PC-9 (cell line): ENCODE data around the gene ZNF335. TPM values are rescaled to one million over a fixed set of nuclear protein-coding genes. Genes with fewer than 3 reads are reported as not detected.
"Not testable (repeated sequence)": the region's sequence is repeated elsewhere in the genome, so short reads cannot be mapped to it uniquely, and the experiment has no call there.

Source experiments
- BruUV-seq: library from RNA; stranded (reverse); fragments of 400-500 nt; replicated peaks from 2 replicates; lab custom pipeline; 2021; lab: Mats Ljungman, UMichigan
- CTCF ChIA-PET: fragments of 300-600 bp; sonication (Branson Sonifier 250); formaldehyde crosslinking; loops from one replicate; lab custom pipeline; 2022; ENCODE audit warnings: antibody characterized with exemption; lab: Charles Lee
- POLR2A ChIA-PET: fragments of 300-600 bp; sonication (Branson Sonifier 250); formaldehyde crosslinking; loops from one replicate; lab custom pipeline; 2022; ENCODE audit warnings: antibody characterized with exemption; ENCODE audit not compliant: unreplicated experiment; lab: Charles Lee
- DNase-seq, 2 experiments: peaks; one replicate each; pipeline versions ENCODE4 v3.0.0 to v3.0.0-alpha.2; 2015 to 2022; ENCODE audit warnings: mixed read lengths in 1 of 2
- H2AFZ ChIP-seq: fragments of 200-600 bp; sonication (generic); 2 replicates; pipeline ENCODE4 v1.8.1; 2017; ENCODE audit warnings: antibody characterized with exemption
- H3F3A ChIP-seq: fragments of 200-600 bp; sonication (generic); 2 replicates; pipeline ENCODE4 v1.8.1; 2017; ENCODE audit warnings: antibody characterized with exemption, mild to moderate bottlenecking, low read depth; ENCODE audit not compliant: insufficient read depth
- H3K27ac ChIP-seq: fragments of 200-600 bp; sonication (generic); 2 replicates; pipeline ENCODE4 v1.6.1; 2016; ENCODE audit warnings: mixed run types
- H3K27me3 ChIP-seq: fragments of 200-600 bp; sonication (generic); 2 replicates; pipeline ENCODE4 v1.6.1; 2016; ENCODE audit warnings: low read depth, mixed run types; ENCODE audit not compliant: insufficient read depth
- H3K36me3 ChIP-seq: fragments of 200-600 bp; sonication (generic); 2 replicates; pipeline ENCODE4 v1.6.1; 2016; ENCODE audit warnings: low read depth, mixed run types
- H3K4me1 ChIP-seq: fragments of 200-600 bp; sonication (generic); replicated peaks from 2 replicates; pipeline ENCODE4 v1.6.1; 2016; ENCODE audit warnings: mixed run types; ENCODE audit not compliant: insufficient read depth
- H3K4me2 ChIP-seq: fragments of 200-600 bp; sonication (generic); 2 replicates; pipeline ENCODE4 v1.6.1; 2017; ENCODE audit warnings: mixed run types
- H3K4me3 ChIP-seq: fragments of 200-600 bp; sonication (generic); 2 replicates; pipeline ENCODE4 v1.6.1; 2016; ENCODE audit warnings: mixed run types
- H3K79me2 ChIP-seq: fragments of 200-600 bp; sonication (generic); 2 replicates; pipeline ENCODE4 v1.6.1; 2017; ENCODE audit warnings: low read depth, mixed run types
- H3K9me2 ChIP-seq: fragments of 200-600 bp; sonication (generic); 2 replicates; pipeline ENCODE4 v1.8.1; 2017; ENCODE audit warnings: mild to moderate bottlenecking; ENCODE audit not compliant: insufficient read depth
- H3K9me3 ChIP-seq: fragments of 200-600 bp; sonication (generic); 2 replicates; pipeline ENCODE4 v1.8.1; 2016; ENCODE audit warnings: low read depth; ENCODE audit not compliant: insufficient read depth
- H4K20me1 ChIP-seq: fragments of 200-600 bp; sonication (generic); 2 replicates; pipeline ENCODE4 v1.8.1; 2017; ENCODE audit not compliant: insufficient read depth
- CTCF ChIP-seq: fragments of 200-600 bp; sonication (generic); conservative IDR thresholded peaks from 2 replicates; pipeline ENCODE4 v1.6.1; 2017; ENCODE audit warnings: mixed run types, antibody characterized with exemption, mild to moderate bottlenecking, moderate library complexity
- EZH2 ChIP-seq: fragments of 200-600 bp; sonication (generic); IDR thresholded peaks from 2 replicates; pipeline ENCODE4 v1.8.0; 2017; ENCODE audit warnings: antibody characterized with exemption, low read depth
- intact Hi-C: fragments of 100-400 bp; cut with micrococcal nuclease; formaldehyde crosslinking; loops from one replicate; pipeline ENCODE4 v1.10.0; 2022; ENCODE audit not compliant: unreplicated experiment
- total RNA-seq: library from RNA; stranded (reverse); gene quantifications from 2 replicates; pipeline ENCODE4 v1.2.3, GENCODE V29; 2021

The ZNF335 gene
- total RNA-seq, 1 experiment from 2014 or later = 16.3 TPM

DNA sequence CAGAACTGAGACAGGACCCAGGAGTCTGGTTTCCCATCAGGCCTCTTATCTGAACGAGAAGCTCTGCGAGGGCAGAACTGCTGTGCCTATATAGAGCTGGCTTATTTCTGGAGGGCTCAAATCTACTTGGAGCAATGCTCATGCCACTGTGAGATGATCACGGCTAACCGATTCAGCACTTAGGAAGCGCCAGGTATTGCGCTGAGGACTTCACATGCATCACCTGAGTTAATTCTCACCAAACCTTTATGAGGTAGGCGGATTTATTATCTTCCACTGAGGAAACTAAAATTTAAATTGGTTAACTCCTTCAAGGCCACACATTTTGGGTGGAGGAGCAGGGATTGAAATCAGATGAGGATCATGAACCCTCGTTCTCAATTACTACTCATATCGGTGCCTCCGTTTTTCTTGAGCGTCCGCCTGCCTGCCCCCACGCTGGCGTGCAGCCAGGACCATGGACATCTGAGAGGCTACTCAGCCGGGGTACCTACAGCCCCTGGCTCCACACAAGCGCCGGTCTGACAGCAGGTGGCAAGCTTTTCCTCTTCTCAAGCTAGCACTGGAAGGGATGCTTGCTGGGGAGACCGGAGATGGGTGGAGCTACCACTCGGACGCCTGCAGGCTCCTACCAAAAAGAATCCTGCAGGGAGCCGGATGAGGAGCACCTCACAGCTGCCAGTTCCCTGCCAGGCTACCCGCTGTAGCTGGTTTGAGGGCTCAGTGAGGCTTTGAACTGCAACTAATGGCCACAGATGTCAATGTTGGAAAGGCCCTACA lies 38.5 kb downstream of the ZNF335 start:
- DNase-seq = peak; percentile 75 to 76
- ChIA-PET POLR2A (interaction anchor here (0.6 to 1.3 kb wide), 6 partner anchors 11 to 518 kb away, joined by 3 to 17 read pairs (median 4); no protein-coding TSS in a partner anchor), CTCF (interaction anchor here (1.1 kb wide), 1 partner anchor 36 kb away, joined by 3 read pairs; no protein-coding TSS in a partner anchor)
- TF ChIP-seq EZH2 (no peak), CTCF (peak; percentile 56; the same call in 1 of the 2 replicates)
- Histone ChIP-seq H3K4me1 (peaks cover 11% of the 10 kb centered on the region), H3K27ac (peak overlapping the region; percentile 93; the same call in 1 of the 2 replicates), H3K9me3 (no peaks in the 10 kb centered on the region), H3K4me3 (peak overlapping the region; percentile 73), H3K27me3 (no peaks in the 10 kb centered on the region), H3K79me2 (peaks cover 39% of the 10 kb centered on the region), H3K36me3 (peaks cover 5% of the 10 kb centered on the region; the same call in 1 of the 2 replicates), H2AFZ (no peak overlapping the region; the same call in 1 of the 2 replicates), H3K9me2 (no peaks in the 10 kb centered on the region), H3K4me2 (peak overlapping the region; percentile 92), H4K20me1 (peaks cover 27% of the 10 kb centered on the region), H3F3A (peaks cover 20% of the 10 kb centered on the region)
- TSS peak; percentile 46 for BruUV-seq
- intact Hi-C loops = loop anchor here (1.0 to 2.0 kb wide), 3 partner anchors 23 to 39 kb away; partner anchors contain the start of gene ZNF335

- H2AFZ ChIP-seq, CTCF ChIA-PET, H3K27ac ChIP-seq, H3K27me3 ChIP-seq, H3K9me3 ChIP-seq, BruUV-seq, intact Hi-C loops, DNase-seq, H3K4me2 ChIP-seq, H3K9me2 ChIP-seq, H3K4me3 ChIP-seq, H3K36me3 ChIP-seq: not testable (repeated sequence)
- POLR2A ChIA-PET = interaction anchor here (0.6 kb wide), 1 partner anchor 55 kb away, joined by 8 read pairs; no protein-coding TSS in a partner anchor
- H3K4me1 ChIP-seq = peaks cover 11% of the 10 kb centered on the region
- H3K79me2 ChIP-seq = peaks cover 35% of the 10 kb centered on the region
- H4K20me1 ChIP-seq = peaks cover 27% of the 10 kb centered on the region
- H3F3A ChIP-seq = peaks cover 31% of the 10 kb centered on the region
Observed at GRCh38 chr20:45931680-45932079, 40.3 kb downstream of the ZNF335 start.

- H3K9me3 ChIP-seq = no peaks in the 10 kb centered on the region
- no peak overlapping the region for H2AFZ ChIP-seq
- no peaks in the 10 kb centered on the region for H3K36me3 ChIP-seq
- ChIA-PET POLR2A (interaction anchor here (0.5 kb wide), 1 partner anchor 12 kb away, joined by 3 read pairs; no protein-coding TSS in a partner anchor), CTCF (interaction anchor here (0.7 kb wide), 1 partner anchor 138 kb away, joined by 3 read pairs; no protein-coding TSS in a partner anchor)
- no TSS peak for BruUV-seq
- peaks cover 16% of the 10 kb centered on the region; the same call in 1 of the 2 replicates for H4K20me1 ChIP-seq
- peaks cover 22% of the 10 kb centered on the region for H3F3A ChIP-seq
- no peak overlapping the region for H3K27ac ChIP-seq
- H3K79me2 ChIP-seq = peaks cover 3% of the 10 kb centered on the region; the same call in 1 of the 2 replicates
- no peak for TF ChIP-seq CTCF
- TF ChIP-seq EZH2 = no peak
- H3K27me3 ChIP-seq = no peaks in the 10 kb centered on the region
- H3K4me3 ChIP-seq = no peak overlapping the region
- DNase-seq = no peak
- H3K4me1 ChIP-seq = no peaks in the 10 kb centered on the region
- H3K4me2 ChIP-seq = no peak overlapping the region
- H3K9me2 ChIP-seq = no peaks in the 10 kb centered on the region
- intact Hi-C loops = no loop called here
Observed at GRCh38 chr20:45927071-45927878, 44.7 kb downstream of the ZNF335 start.
